HG02970 (cell line): ENCODE results near the gene YES1.
"Not testable (repeated sequence)": the region's sequence is repeated elsewhere in the genome, so short reads cannot be mapped to it uniquely, and the experiment has no call there.

Experiments used
- ATAC-seq: cut with Tn5 transposase; IDR thresholded peaks from one replicate; pipeline ENCODE4 v1.9.1; 2021; ENCODE audit warnings: mild to moderate bottlenecking, moderate library complexity, moderate number of reproducible peaks; ENCODE audit not compliant: unreplicated experiment, low FRiP score

Gene YES1

GRCh38 chr18:825891-826585 lies 14.0 kb upstream of the YES1 start:
- no peak for ATAC-seq

GRCh38 chr18:824179-824578 lies 12.1 kb upstream of the YES1 start:
- ATAC-seq, result no peak

GRCh38 chr18:820591-821165 lies 8.6 kb upstream of the YES1 start:
- no peak for ATAC-seq

GRCh38 chr18:816869-817268 lies 4.8 kb upstream of the YES1 start:
- no peak for ATAC-seq

GRCh38 chr18:816088-816653 lies 4.1 kb upstream of the YES1 start:
- no peak for ATAC-seq

GRCh38 chr18:815353-815752 lies 3.3 kb upstream of the YES1 start:
- ATAC-seq, result no peak

- ATAC-seq, result no peak
These were observed 2.5 kb upstream of the YES1 start for GRCh38 chr18:814300-815084.

- ATAC-seq, result no peak
These were observed 1.4 kb upstream of the YES1 start for GRCh38 chr18:813172-814071.

GRCh38 chr18:812376-813171 lies 532 bp upstream of the YES1 start:
- ATAC-seq, result peak; percentile 47

- peak; percentile 12 for ATAC-seq
These were observed 705 bp downstream of the YES1 start for GRCh38 chr18:811182-811891.

- no peak for ATAC-seq
These were observed 1.9 kb downstream of the YES1 start for GRCh38 chr18:809985-810642.

GRCh38 chr18:809228-809627 lies 2.8 kb downstream of the YES1 start:
- not testable (repeated sequence) for ATAC-seq

GRCh38 chr18:808502-808901 lies 3.5 kb downstream of the YES1 start:
- no peak for ATAC-seq

- no peak for ATAC-seq
These were observed 4.0 kb downstream of the YES1 start for GRCh38 chr18:808086-808485.

- ATAC-seq, result no peak
These were observed 6.3 kb downstream of the YES1 start for GRCh38 chr18:805755-806110.

GRCh38 chr18:805008-805754 lies 6.9 kb downstream of the YES1 start:
- ATAC-seq, result no peak

GRCh38 chr18:801137-801536 lies 10.9 kb downstream of the YES1 start:
- ATAC-seq, result no peak

GRCh38 chr18:799943-800342 lies 12.1 kb downstream of the YES1 start:
- ATAC-seq, result no peak
